ENCODE measurements around the gene SYT12.
"Not testable (repeated sequence)": the region's sequence is repeated elsewhere in the genome, so short reads cannot be mapped to it uniquely, and the experiment has no call there.

The SYT12 gene, protein sequence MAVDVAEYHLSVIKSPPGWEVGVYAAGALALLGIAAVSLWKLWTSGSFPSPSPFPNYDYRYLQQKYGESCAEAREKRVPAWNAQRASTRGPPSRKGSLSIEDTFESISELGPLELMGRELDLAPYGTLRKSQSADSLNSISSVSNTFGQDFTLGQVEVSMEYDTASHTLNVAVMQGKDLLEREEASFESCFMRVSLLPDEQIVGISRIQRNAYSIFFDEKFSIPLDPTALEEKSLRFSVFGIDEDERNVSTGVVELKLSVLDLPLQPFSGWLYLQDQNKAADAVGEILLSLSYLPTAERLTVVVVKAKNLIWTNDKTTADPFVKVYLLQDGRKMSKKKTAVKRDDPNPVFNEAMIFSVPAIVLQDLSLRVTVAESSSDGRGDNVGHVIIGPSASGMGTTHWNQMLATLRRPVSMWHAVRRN

DNA sequence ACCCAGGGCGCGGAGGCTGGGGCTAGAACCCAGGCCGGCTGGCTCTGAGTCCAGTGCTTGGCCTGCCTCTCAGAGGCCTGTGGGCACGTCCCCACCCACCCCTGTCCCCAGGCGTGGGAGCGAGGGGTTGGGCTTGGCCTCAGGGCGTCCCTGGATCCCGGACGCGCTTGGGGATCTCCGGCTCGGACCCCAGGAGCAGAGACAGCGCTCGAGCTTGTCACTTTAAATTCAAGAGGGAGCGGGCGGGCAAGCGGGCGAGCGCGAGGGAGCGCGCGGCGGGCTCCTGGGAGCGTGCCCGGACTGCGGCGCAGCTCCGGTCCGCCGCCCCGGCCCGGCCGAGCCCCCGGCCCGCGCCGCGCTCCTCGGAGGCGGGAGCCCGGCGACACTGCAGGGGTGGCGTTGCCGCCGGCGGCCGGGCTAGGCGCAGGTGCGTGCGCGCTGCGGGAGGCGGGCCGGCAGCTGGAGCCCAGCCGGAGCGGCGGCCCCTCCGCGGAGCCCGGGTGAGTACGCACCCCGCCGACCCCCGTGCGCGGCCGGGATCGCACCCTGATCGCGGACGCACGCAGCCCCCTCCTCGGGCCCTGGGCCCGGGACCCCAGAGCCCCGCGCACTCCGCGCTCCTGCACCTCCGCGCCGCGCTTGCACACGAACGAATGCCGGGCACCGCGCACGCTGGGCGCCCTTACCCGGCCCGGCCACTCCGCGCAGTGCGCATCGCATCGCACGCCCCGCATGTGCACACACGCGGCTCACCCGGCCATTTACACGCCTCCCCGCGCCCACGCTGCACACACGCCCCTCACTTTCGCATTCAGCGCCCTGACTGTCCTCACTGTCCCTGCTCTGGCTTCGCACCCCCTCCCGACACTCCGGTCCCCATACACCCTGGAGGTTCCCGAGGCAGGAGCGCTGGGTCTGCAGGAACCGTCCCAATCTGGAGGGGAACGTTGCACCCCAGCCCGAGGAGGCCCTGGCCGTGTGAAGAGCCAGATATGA, at the start of gene SYT12:
Gene SYT12 (plus strand): TSS at position 174 of the 996 bp plus-strand sequence. CDS start 7,011 bp downstream, outside the sequence.
- DNase-seq = no peak

DNA sequence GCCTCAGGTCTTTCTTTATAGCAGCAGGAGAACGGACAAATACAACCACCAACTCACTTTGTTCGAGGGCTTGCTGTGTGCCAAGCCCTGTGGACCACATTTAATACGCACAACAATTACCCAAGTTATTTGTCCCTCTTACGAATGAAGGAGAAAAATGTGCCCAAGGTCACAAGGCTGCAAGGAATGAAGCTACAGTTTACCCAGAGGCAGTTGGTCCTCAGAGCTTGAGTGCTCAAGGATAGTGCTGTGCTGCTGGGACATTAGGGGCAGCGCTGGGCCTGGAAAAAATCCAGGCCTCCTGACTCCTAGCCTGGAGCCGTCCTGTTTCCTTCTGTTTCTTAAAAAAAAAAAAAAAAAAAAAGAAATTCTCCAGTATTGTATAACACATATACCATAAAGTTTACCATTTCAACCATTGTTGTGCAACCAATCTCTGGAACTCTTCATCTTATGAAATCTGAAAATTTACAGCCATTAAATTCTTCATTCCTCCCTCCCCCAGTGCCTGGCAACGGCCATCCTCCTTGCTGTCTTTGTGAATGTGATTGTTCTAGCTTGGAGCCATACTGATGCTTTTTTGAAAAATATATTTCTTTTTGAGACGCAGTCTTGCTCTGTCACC, 48.9 kb upstream of the SYT12 start:
- DNase-seq = no peak

DNA sequence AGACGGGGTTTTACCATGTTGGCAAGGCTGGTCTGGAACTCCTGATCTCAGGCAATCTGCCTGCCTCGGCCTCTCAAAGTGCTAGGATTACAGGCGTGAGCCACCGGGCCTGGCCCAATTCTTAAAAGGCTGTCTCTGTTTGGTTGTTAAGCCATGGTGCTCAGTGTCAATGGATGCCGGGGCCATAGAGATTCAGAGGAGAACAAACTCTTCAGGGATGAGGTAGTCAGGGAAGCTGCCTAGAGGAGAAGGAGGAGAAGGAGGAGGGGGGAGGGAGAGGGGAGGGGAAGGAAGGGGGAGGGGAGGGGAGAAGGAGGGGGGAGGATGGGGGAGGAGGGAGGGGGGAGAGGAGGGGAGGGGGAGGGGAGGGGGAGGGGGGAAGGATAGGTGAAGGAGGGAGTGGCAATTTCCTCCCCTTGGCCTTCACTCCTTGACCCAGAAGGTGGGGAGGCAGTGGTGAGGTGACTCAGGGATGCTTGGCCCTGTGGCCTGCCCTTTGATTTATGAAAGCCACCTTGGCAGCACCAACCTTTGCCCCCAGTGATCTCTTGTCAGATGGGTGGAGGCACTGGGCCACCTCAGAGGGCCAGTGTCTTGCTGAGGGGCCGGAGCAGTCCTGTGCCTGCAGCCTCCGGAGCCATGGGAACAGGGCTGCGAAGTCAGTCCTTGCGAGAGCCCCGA, 48.1 kb upstream of the SYT12 start, which contains the start of gene C11orf86:
Gene C11orf86 (plus strand): TSS at position 581 of the 681 bp plus-strand sequence. CDS start 59 bp downstream, at position 640.
- DNase-seq = no peak

DNA sequence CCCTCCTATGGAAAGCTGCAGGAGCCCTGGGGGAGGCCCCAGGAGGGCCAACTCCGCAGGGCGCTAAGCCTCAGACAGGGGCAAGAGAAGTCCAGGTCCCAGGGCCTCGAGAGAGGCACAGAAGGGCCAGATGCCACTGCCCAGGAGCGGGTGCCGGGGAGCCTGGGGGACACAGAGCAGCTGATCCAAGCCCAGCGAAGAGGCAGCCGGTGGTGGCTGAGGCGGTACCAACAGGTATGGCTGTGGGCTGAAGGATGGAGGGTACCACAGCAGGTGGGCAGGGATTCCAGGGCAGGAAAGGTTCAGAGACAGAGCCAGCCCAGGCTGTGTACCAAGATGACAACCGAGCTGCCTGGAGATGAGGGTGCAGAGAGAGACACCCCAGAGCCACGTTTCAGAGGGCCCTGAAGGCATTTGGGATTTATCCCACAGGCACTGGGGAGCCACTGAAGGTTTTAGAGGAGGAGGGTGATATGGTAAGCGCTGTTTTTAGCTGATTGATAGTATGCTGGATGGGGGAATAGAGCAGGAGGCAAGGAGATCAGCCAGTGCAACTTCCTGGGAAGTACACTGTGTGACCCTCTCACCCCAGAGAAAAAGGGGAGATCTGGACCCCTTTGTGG, 47.4 kb upstream of the SYT12 start:
- DNase-seq = no peak

DNA sequence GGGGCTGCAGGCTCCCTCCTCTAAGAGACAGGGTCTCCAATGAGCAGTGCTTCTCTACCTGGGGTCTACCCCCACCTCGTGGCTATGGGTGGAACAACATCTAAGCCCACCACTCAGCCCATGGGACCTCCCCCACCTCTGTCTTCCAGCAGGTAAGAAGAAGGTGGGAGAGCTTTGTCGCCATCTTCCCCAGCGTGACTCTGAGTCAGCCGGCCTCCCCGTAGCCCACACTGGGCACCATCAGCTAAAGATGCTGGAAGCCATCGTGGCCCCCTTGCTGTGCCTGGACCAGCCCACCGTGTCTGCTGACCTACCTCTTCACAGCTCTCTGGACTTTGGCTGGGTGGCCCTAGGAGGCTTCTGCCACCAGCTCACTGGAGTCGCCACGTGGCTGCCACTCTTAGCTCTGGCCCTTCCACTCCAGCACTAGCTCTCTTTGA, 46.9 kb upstream of the SYT12 start:
- DNase-seq = peak; percentile 18

DNA sequence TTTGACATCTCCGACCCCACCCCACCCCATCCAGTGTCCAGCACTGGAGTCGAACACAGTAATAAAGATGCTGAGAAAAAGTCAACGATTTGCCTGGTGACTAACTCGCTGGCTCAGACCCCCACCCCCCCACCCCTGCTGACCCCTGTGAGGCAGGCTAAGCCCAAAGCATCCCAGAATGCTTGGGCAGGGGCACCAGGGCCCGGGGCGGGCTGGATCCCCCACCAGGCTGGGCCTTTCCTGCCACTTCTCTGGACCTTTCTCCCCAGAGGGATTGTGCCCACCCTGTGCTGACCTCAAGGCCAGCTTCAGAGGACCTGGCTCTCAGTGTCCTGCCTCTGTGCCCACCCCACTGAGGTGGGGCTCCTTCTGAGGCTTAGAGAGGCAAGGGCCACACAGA, 46.0 kb upstream of the SYT12 start:
- no peak for DNase-seq

DNA sequence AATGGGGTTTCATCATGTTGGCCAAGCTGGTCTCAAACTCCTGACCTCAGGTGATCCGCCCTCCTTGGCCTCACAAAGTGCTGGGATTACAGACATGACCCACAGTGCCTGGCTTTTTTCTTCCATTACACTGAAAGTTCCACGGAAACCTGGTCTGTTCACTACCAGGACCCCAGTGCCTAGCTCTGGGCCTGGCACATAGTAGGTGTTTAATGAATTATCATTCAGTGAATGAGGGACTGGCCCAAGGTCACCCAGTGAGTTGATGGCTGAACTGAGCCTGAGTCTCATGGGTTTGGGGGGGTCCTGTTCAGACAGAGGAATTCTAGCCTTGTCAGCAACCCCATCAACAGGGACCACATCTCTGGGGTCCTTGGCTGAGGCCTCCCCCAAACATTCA, 44.7 kb upstream of the SYT12 start:
- DNase-seq = no peak

DNA sequence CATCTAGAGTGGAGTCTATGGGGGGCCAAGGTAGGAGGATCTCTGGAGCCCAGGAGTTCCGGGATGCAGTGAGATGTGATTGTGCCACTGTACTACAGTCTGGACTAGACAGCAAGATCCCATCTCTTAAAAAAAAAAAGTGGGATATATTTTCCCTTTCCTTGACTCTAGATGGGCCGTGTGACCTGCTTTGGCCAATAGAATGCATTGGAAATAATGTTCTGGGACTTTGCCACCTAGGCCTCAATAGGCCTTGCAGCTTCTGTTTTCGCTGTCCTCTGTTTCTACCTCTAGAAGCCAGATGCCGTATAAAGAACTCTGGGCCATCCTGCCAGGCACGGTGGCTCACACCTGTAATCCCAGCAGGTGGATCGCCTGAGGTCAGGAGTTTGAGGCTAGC, 44.2 kb upstream of the SYT12 start:
- DNase-seq = no peak

DNA sequence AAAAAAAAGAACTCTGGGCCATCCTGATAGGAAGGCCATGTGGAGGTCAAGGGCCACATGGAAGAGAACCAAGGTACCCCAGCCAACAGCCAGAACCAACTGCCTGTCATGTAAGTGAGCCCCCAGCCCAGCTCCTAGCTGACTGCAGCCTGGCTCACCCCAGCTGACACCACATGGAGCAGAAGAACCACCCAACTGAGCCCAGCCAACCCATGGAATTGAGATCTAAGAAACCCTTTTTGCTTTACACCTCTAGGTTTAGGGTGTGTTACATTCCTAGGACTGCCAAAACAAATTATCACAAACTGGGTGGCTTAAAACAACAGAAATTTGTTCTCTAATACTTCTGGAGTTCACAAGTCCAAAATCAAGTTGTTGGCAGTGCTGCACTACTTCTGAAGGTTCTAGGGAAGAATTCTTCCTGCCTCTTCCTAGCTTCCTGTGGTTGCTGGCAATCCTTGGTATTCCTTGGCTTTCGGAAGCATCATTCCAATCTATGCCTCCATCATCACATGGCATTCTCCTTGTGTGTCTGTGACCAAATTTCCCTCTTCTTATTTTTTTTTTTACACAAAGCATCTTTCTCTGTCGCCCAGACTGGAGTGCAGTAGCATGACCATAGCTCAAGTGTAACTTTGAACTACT, 43.5 kb upstream of the SYT12 start:
- DNase-seq = no peak

DNA sequence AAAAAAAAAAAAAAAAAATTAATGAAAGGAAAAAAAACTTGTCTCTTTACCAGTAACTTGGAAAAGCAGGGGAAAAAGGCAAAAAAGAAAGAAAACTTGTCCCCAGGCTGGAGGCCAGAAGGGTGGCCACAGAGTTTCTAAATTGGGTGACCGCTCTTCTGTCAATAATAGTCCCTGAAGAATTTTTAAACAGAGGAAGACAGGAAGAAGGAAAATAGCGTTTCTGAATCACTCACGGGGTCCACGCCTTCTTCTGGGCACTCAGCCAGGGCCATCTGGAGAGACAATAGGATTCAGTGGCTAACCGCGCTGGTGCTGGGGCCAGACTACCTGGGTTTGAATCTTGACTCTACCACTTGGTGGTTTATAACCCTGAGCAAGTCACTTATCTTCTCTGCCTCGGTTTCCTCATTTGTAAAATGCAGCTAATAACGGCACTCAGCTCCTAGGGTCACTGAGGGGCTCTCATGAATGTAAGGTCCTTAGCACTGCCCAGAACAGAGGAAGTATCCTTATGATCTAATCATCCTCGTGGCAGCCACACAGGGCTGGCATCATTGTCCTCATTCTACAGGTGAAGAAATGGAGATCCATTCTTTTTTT, 40.9 kb upstream of the SYT12 start:
- DNase-seq = peak; percentile 92

DNA sequence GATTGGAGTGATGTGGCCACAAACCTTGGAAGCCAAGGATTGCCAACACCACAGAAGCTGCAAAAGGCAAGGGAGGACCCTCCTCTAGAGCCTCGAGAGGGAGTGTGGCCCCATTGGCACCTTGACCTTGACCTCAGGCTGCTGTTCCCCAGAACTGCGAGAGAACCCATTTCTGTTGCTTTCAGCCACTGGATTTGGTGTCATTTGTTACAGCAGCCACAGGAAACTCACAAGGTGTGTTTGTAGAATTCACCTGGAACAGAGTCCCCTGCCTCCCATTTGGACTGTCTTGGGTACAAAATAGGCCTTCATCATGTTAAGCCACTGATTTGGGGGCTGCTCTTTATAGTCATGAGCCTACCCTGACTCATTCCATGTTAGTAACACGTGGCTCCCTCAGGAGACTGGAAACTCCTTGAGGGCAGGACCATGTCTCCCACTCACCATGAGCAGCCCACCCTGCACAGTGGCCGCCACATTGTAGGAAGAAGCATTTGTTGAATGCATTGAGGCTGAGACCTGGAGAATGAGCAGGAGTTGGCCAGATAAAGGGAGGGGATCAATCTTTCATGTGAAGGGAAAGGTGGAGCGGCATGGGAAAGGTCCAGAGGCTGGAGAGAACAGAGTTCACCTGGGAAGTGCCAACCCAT, 39.5 kb upstream of the SYT12 start:
- no peak for DNase-seq

DNA sequence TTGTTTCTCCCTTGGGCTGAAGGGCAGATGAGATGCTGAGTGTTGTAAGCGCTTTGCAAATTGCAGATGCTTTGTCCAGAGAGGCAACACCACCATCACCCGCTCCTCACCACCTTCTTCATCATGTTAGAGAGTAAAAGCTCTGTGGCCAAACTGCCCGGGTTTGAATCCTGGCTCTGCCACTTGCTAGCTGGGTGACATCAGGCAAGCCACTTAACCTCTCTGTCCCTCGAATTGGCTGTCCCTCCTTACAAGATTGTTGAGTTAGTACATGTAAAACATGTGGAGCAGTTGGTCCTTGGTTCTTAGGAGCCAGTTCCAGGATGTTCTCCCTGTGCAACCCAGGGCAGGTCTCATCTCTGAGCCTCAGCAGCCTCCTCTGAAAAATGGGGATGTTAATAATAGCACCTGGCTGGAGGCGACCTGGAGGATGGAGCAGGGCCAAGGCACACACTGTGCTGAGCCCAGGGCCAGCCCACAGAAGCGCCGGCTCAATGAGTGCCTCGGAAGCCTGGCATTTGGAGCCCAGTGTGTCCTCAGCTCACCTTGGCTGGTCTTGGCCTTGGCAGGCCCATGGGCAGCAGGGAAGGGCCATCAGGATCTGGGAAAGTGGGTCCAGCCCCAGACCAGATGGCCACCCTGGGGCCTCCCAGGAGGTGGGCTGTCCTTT, 37.3 kb upstream of the SYT12 start:
- no peak for DNase-seq

DNA sequence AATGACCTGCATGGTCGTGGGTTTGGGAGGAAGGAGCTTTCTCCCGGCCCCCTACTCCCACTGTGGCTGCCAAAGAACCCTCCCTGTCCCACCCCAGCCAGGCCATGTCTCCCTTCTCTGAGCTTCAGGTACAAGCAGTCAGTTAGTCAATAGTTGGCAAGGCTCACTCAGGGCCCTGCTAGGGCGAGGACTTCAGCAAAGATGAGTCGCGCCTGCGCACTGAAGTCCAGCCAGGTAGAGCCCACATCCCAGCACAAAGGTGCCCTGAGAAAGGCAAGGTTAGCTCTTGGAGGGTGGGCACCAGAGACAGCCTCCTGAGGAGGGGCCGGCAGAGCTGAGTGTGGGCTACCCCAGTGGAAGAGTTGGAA, 36.8 kb upstream of the SYT12 start:
- DNase-seq = no peak

DNA sequence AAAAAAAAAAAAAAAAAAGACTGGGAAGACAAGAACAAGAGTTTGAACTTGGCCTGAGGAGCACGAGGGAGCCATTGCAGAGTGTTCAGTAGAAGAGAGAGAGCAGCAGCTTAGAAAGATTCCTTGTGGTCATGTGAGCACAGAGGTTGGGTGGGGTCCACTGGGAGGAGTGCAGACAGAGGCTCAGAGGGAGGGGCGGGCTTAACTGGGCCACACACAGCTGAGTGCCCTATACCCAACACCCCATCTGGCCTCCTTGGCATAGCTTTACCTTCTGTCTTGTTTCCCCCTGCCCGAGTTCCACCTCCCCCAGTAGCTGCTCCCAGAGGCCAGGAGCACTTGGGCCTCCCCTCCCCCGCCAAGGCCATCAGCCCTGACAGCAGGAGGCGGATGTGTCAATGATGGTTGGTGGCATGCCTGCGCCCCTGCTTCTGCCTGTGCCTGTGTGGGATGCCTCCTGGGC, 35.7 kb upstream of the SYT12 start:
- peak; percentile 64 for DNase-seq

DNA sequence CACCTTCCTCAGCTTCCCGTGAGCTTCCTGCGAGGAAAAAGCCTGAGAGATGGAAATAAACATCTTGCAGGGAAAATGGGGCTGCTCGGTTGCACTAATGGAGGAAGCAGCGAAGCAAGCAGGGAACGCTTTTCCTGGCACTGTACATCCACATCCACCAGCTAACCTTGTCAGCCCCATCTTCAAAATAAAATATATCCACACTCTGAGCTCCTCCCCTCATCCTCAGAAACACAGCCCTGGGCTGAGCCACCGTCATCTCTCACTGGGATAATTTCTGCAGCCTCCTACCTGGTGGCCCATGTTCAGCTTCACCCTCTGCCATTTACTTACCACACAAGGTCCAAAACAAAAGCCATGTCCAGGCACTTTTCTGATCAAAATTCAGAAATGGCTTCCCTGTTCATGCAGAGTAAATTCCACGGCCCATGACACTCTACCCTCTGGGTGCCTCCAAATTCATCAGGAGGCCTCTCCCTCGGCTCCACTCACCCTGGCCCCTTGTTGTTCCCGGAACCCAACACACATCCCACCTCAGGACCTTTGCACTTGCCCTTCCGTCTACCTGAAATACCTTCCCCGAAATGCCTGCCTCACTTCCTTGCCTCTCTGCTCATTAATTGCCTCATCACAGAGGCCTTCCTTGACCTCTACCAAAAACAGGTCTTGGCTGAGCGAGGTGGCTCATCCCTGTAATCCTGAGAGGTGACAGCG, 34.9 kb upstream of the SYT12 start:
- DNase-seq = no peak

DNA sequence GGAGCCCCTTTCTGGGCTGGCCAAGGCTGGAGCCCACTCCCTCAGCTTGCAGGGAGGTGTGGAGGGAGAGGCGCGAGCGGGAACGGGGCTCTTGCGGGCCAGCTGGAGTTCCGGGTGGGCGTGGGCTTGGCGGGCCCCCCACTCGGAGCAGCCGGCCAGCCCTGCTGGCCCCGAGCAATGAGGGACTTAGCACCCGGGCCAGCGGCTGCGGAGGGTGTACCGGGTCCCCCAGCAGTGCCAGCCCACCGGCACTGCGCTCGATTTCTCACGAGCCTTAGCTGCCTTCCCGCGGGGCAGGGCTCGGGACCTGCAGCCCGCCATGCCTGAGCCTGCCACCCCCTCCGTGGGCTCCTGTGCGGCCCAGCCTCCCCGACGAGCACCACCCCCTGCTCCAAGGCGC, 34.2 kb upstream of the SYT12 start:
- DNase-seq = not testable (repeated sequence)

DNA sequence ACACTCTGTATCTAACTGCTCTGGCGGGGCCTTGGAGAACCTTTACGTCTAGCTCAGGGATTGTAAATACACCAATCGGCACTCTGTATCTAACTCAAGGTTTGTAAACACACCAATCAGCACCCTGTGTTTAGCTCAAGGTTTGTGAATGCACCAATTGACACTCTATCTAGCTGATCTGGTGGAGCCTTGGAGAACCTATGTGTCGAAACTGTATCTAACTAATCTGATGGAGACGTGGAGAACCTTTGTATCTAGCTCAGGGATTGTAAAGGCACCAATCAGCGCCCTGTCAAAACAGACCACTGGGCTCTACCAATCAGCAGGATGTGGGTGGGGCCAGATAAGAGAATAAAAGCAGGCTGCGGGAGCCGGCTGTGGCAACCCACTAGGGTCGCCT, 33.6 kb upstream of the SYT12 start:
- not testable (repeated sequence) for DNase-seq

DNA sequence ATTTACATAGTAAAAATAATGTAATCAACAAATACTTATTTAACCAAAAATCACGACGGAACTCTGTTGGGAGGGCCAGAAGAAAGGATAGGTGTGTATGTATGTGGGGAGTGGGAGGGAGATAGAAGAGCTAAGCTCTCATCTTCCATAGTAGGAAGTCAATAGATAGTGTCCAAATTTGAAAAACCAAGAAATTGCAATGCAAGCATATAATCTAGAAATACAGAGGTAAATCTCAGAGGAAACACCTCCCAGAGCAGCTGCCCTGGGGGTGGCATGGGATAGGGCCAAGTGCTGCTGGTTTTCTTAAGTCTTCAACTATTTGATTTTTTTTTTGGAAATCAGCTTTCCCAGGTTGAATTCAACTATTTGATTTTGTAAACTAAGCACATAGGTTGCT, 30.9 kb upstream of the SYT12 start:
- no peak for DNase-seq

DNA sequence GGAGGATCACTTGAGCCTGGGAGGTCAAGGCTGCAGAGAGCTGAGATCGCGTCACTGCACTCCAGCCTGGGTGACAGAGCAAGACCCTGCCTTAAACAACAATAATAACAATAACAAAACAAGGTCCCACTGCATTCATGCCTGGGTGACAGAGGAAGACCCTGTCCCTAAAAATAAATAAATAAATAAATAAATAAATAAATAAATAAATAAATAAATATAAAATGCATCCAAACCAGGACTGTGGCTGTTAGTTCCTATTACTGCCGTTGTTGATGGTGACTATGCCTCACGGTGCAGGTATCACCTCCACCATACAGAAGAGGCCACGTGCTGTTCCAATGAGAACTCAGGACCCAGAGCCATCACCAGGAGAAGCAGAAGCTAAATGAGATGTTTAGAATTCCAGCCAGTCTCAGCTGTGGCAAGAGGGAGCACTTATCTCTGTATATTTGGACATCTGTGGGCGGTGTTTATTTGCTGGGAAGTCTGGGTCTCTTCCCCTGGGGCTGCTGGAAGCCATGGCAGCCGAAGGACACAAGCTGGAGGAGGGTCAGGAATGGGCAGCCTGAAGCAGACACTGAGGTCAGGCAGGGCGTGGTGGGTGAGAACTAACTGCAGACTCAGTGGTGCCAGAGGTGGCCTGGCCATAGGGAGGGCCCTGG, 26.2 kb upstream of the SYT12 start:
- no peak for DNase-seq

Data from NCI-H2171 (cell line).